GM12878 (cell line): ENCODE measurements around the gene DHPS. TPM values are rescaled to one million over a fixed set of nuclear protein-coding genes. Genes with fewer than 3 reads are reported as not detected.

Experiments used
- ATAC-seq: fragments of 200-7000 bp; cut with Tn5 transposase; 3 replicates; pipeline ENCODE4 v1.9.1; 2020; ENCODE audit warnings: mild to moderate bottlenecking, moderate library complexity
- BruUV-seq: library from RNA; stranded (reverse); fragments of 400-500 nt; replicated peaks from 2 replicates; lab custom pipeline; 2021; lab: Mats Ljungman, UMichigan
- CTCF ChIA-PET: fragments of 300-600 bp; sonication (Branson Sonifier 250); formaldehyde crosslinking; extraction: SDS; loops from one replicate; lab custom pipeline; 2021; ENCODE audit warnings: inconsistent platforms; lab: Yijun Ruan, JAX
- POLR2A ChIA-PET: fragments of 350-600 bp; formaldehyde crosslinking; extraction: SDS; loops from one replicate; lab custom pipeline; 2021; ENCODE audit warnings: inconsistent platforms; lab: Charles Lee
- RAD21 ChIA-PET: fragments of 300-600 bp; sonication (Branson Sonifier 250); formaldehyde crosslinking; loops from one replicate; lab custom pipeline; 2023; ENCODE audit warnings: antibody characterized with exemption; ENCODE audit not compliant: unreplicated experiment; lab: Charles Lee
- SMC1A ChIA-PET: fragments of 300-600 bp; sonication (Branson Sonifier 250); formaldehyde crosslinking; loops from one replicate; lab custom pipeline; 2023; ENCODE audit not compliant: unreplicated experiment, uncharacterized antibody; lab: Charles Lee
- DNase-seq: peaks from one replicate; pipeline ENCODE4 v3.0.0-alpha.2; 2011; ENCODE audit warnings: low read depth, low spot score
- FAIRE-seq: peaks from 3 replicates; lab custom pipeline; 2011; peaks lifted over from hg19 to GRCh38; lab: Jason Lieb, UNC
- H2AFZ ChIP-seq: 2 replicates; pipeline ENCODE4 v1.6.0; 2011; ENCODE audit warnings: low read depth, low read length, control low read depth; ENCODE audit not compliant: control insufficient read depth
- H3K27ac ChIP-seq: 2 replicates; pipeline ENCODE4 v1.5.1; 2011; ENCODE audit warnings: control low read depth; ENCODE audit not compliant: control insufficient read depth, insufficient read depth
- H3K27me3 ChIP-seq, 2 experiments: replicated peaks in 1 of 2; 2 replicates each; pipeline versions ENCODE4 v1.6.0 to v1.6.1; 2011; ENCODE audit warnings: low read length in 1 of 2; ENCODE audit not compliant: control insufficient read depth in 2 of 2, insufficient read depth in 2 of 2
- H3K36me3 ChIP-seq, 2 experiments: 2 replicates each; pipeline ENCODE4 v1.5.1; 2011; ENCODE audit warnings: low read length in 1 of 2; ENCODE audit not compliant: control insufficient read depth in 2 of 2, insufficient read depth in 2 of 2
- H3K4me1 ChIP-seq: 2 replicates; pipeline ENCODE4 v1.6.1; 2011; ENCODE audit warnings: mild to moderate bottlenecking, low read length, moderate library complexity, mixed read lengths; ENCODE audit not compliant: control insufficient read depth, insufficient read depth
- H3K4me2 ChIP-seq: 2 replicates; pipeline ENCODE4 v1.6.0; 2011; ENCODE audit warnings: control low read depth; ENCODE audit not compliant: control insufficient read depth, insufficient read depth
- H3K4me3 ChIP-seq: fragments of 200-600 bp; sonication (generic); 2 replicates; pipeline ENCODE4 v1.5.1; 2016
- H3K79me2 ChIP-seq: 2 replicates; pipeline ENCODE4 v1.6.0; 2011; ENCODE audit warnings: low read length; ENCODE audit not compliant: control insufficient read depth, insufficient read depth
- H3K9ac ChIP-seq: 2 replicates; pipeline ENCODE4 v1.8.0; 2011; ENCODE audit warnings: low read length, control low read depth, mixed read lengths; ENCODE audit not compliant: control insufficient read depth, insufficient read depth
- H3K9me3 ChIP-seq: replicated peaks from 3 replicates; pipeline ENCODE4 v1.5.1; 2011; ENCODE audit warnings: mild to moderate bottlenecking, low read length; ENCODE audit not compliant: control insufficient read depth, insufficient read depth
- H4K20me1 ChIP-seq: 2 replicates; pipeline ENCODE4 v1.6.0; 2011; ENCODE audit not compliant: control insufficient read depth, insufficient read depth
- DPF2 ChIP-seq: fragments of 450-650 bp; IDR thresholded peaks from 2 replicates; pipeline ENCODE4 v1.6.1; 2017; ENCODE audit warnings: mild to moderate bottlenecking
- E4F1 ChIP-seq: fragments of 450-650 bp; IDR thresholded peaks from 2 replicates; pipeline ENCODE4 v1.6.1; 2018; ENCODE audit warnings: borderline replicate concordance, mild to moderate bottlenecking; ENCODE audit not compliant: partially characterized antibody
- RAD21 ChIP-seq: IDR thresholded peaks from 2 replicates; pipeline ENCODE4 v1.6.1; 2011; ENCODE audit warnings: mild to moderate bottlenecking, low read depth, low read length, moderate library complexity; ENCODE audit not compliant: insufficient read depth
- SP1 ChIP-seq: IDR thresholded peaks from one replicate; pipeline ENCODE4 v1.6.1; 2011; ENCODE audit warnings: low read depth, low read length
- STAT1 ChIP-seq: fragments of 450-650 bp; conservative IDR thresholded peaks from 2 replicates; pipeline ENCODE4 v1.6.1; 2014; ENCODE audit warnings: antibody characterized with exemption, mild to moderate bottlenecking
- TARDBP ChIP-seq: IDR thresholded peaks from 2 replicates; pipeline ENCODE4 v1.6.1; 2016; ENCODE audit warnings: borderline replicate concordance
- TCF12 ChIP-seq: IDR thresholded peaks from 2 replicates; pipeline ENCODE4 v1.6.1; 2011; ENCODE audit warnings: low read depth, mild to moderate bottlenecking, low read length
- USF1 ChIP-seq: IDR thresholded peaks from 2 replicates; pipeline ENCODE4 v1.6.1; 2011; ENCODE audit warnings: borderline replicate concordance, low read depth, mild to moderate bottlenecking, moderate library complexity, mixed read lengths, low read length; ENCODE audit not compliant: insufficient read depth; ENCODE audit errors: extremely low read length
- ZNF24 ChIP-seq: fragments of 450-650 bp; IDR thresholded peaks from 2 replicates; pipeline ENCODE4 v1.6.1; 2017; ENCODE audit warnings: antibody characterized with exemption, mild to moderate bottlenecking
- WGBS: methylation state at CpG from one replicate; pipeline ENCODE4 v1.1.6; 2016; ENCODE audit warnings: low lambda C conversion rate; ENCODE audit not compliant: insufficient replicate concordance, insufficient coverage; ENCODE audit errors: missing lambda C conversion rate; 5-methylcytosine and 5-hydroxymethylcytosine counted together
- in situ Hi-C: fragments of 300-500 bp; cut with MboI; formaldehyde crosslinking; loops from 9 replicates; pipeline ENCODE4 v1.14.3; 2018; ENCODE audit warnings: mixed read lengths
- intact Hi-C: fragments of 100-400 bp; cut with micrococcal nuclease; formaldehyde crosslinking; loops from one replicate; pipeline ENCODE4 v1.14.2; 2022; ENCODE audit not compliant: unreplicated experiment
- polyA plus RNA-seq, 11 experiments: library from polyadenylated mRNA; depleted of rRNA in 4 of 11; unstranded in 6 of 11; stranded (reverse) in 5 of 11; fragments of >200 nt; fragmentation: Nextera tagmentation in 4 of 11; fragmentation: Illumina TruSeq in 1 of 11; extraction: Ambion mirVana in 4 of 11; extraction: Trizol in 1 of 11; gene quantifications; 1 replicate in 1 of 11; 2 replicates in 10 of 11; pipeline versions ENCODE4 v1.2.1 to v1.2.3, GENCODE V29; 2011 to 2016; ENCODE audit warnings: inconsistent platforms in 2 of 11, missing spikeins in 2 of 11, low read depth in 1 of 11
- total RNA-seq, 4 experiments: library from RNA; depleted of rRNA in 3 of 4; stranded (reverse); fragments of >200 nt in 3 of 4; fragmentation: Illumina TruSeq in 1 of 4; extraction: Trizol in 1 of 4; gene quantifications; 2 replicates each; pipeline versions ENCODE4 v1.2.1 to v1.2.3, GENCODE V29; 2013 to 2021

The DHPS gene
- total and polyA plus RNA-seq, 10 of the 15 experiments (the other 5 are each of a cell fraction or from before 2014, with no cell fraction given): 36.4 to 104 (median 83.4) TPM

- in situ Hi-C loops: no loop called here
These were observed 11.3 kb upstream of the DHPS start for GRCh38 chr19:12692960-12693359.

More at GRCh38 chr19:12692960-12693359, 11.3 kb upstream of the DHPS start:
- Histone ChIP-seq H3K4me1 (peaks cover 9% of the 10 kb centered on the region), H3K79me2 (no peaks in the 10 kb centered on the region), H3K9ac (no peak overlapping the region), H2AFZ (no peak overlapping the region), H4K20me1 (no peaks in the 10 kb centered on the region), H3K27me3 (no peaks in the 10 kb centered on the region), H3K27ac (no peak overlapping the region), H3K4me3 (no peak overlapping the region), H3K9me3 (no peaks in the 10 kb centered on the region), H3K4me2 (no peak overlapping the region), H3K36me3 (peaks cover under 1 to 2% of the 10 kb centered on the region in 2 experiments; a peak in 3 of 4 replicates)
- CTCF ChIA-PET: interaction anchor here (0.9 kb wide), 1 partner anchor 15 kb away, joined by 5 read pairs; no protein-coding TSS in a partner anchor
- no peak for FAIRE-seq
- no peak for ATAC-seq
- TF ChIP-seq TCF12 (no peak), ZNF24 (no peak), E4F1 (no peak), DPF2 (no peak), TARDBP (no peak), USF1 (no peak), RAD21 (no peak), STAT1 (no peak), SP1 (no peak)
- no TSS peak for BruUV-seq
- no peak for DNase-seq
- POLR2A ChIA-PET: no interaction called here
- intact Hi-C loops: no loop called here
- SMC1A ChIA-PET: no interaction called here
- 50% methylated on average over 5 of the region's 5 CpGs for WGBS
- RAD21 ChIA-PET: no interaction called here
